ENCODE results near the gene SLC30A7. TPM values are rescaled to one million over a fixed set of nuclear protein-coding genes. Genes with fewer than 3 reads are reported as not detected.

Gene SLC30A7
- polyA plus RNA-seq, 1 of the 3 experiments (the other 2 are of a cell fraction): 4.0 TPM

GRCh38 chr1:100905181-100905580 lies 9.3 kb downstream of the SLC30A7 start:
- POLR2A ChIA-PET: no interaction called here
- no peaks in the 10 kb centered on the region for H3K27me3 ChIP-seq (ENCODE audit: insufficient read depth)
- H3K9me2 ChIP-seq: no peaks in the 10 kb centered on the region
- H4K20me1 ChIP-seq (ENCODE audit: insufficient read depth): no peaks in the 10 kb centered on the region
- DNase-seq: no peak
- no peaks in the 10 kb centered on the region; a peak in 1 of 4 replicates for H3K4me1 ChIP-seq (ENCODE audit: control insufficient read depth in 1 of 2, insufficient read depth in 2 of 2, low read depth in 1 of 2, low read length in 1 of 2)
- CTCF ChIA-PET: interaction anchor here (1.5 to 2.9 kb wide), 2 partner anchors 22 to 383 kb away, joined by 3 to 13 read pairs; no protein-coding TSS in a partner anchor
- H2AFZ ChIP-seq (ENCODE audit: low read depth): no peak overlapping the region
- peaks cover 50% of the 10 kb centered on the region for H3K79me2 ChIP-seq (ENCODE audit: insufficient read depth)
- no peak overlapping the region for H3K4me2 ChIP-seq
- no peak overlapping the region for H3K4me3 ChIP-seq (ENCODE audit: low read depth in 2 of 2, low read length in 1 of 2)
- no peaks in the 10 kb centered on the region; the same call in 1 of the 2 replicates for H3K9me3 ChIP-seq
- TF ChIP-seq FOXM1 (IDR thresholded peaks at IDR 0.05; ENCODE audit: low read depth): no peak
- no peak for TF ChIP-seq TEAD4 (IDR thresholded peaks at IDR 0.05; ENCODE audit: borderline replicate concordance, insufficient read depth)
- TF ChIP-seq TCF12 (IDR thresholded peaks at IDR 0.05): no peak
- no peak for TF ChIP-seq IRF3 (IDR thresholded peaks at IDR 0.05; ENCODE audit: low read depth, low read length)
- TF ChIP-seq FOXJ3 (CRISPR knock-in tag; IDR thresholded peaks at IDR 0.05): no peak
- no peak for TF ChIP-seq GABPA (IDR thresholded peaks at IDR 0.05; ENCODE audit: low read depth)
- TF ChIP-seq JUND (IDR thresholded peaks at IDR 0.05): no peak
- no peak for TF ChIP-seq TAF1 (IDR thresholded peaks at IDR 0.05; ENCODE audit: borderline replicate concordance, low read depth, low read length)
- no peak for TF ChIP-seq MAX (IDR thresholded peaks at IDR 0.05; ENCODE audit: low read depth)
- TF ChIP-seq CTCF (IDR thresholded peaks at IDR 0.05): no peak
- TF ChIP-seq NRF1 (IDR thresholded peaks at IDR 0.05; ENCODE audit: low read depth, low read length): no peak
- TF ChIP-seq ELF1 (IDR thresholded peaks at IDR 0.05): no peak
- TF ChIP-seq USF1 (IDR thresholded peaks at IDR 0.05; ENCODE audit: borderline replicate concordance, low read depth): no peak
- TF ChIP-seq MXI1 (IDR thresholded peaks at IDR 0.05; ENCODE audit: low read depth, low read length): no peak
- TF ChIP-seq USF2 (IDR thresholded peaks at IDR 0.05; ENCODE audit: borderline replicate concordance, low read depth, low read length): no peak
- TF ChIP-seq ZBTB33 (IDR thresholded peaks at IDR 0.05; ENCODE audit: borderline replicate concordance, low read depth): no peak
- no peak for TF ChIP-seq EP300 (IDR thresholded peaks at IDR 0.05; ENCODE audit: borderline replicate concordance in 1 of 2, low read depth in 1 of 2, low read length in 1 of 2)
- no peak for TF ChIP-seq NFIC (IDR thresholded peaks at IDR 0.05; ENCODE audit: borderline replicate concordance)
- no peak for TF ChIP-seq GATA2 (CRISPR knock-in tag; IDR thresholded peaks at IDR 0.05)
- H3K36me3 ChIP-seq (replicated peaks in 1 of 2; ENCODE audit: control insufficient read depth in 1 of 2, insufficient read depth in 2 of 2, low read length in 1 of 2): peaks cover 86 to 90% of the 10 kb centered on the region in 2 experiments
- H3K27ac ChIP-seq (ENCODE audit: low read depth in 2 of 2, low read length in 1 of 2): no peak overlapping the region
- 96% methylated on average over 3 of the region's 3 CpGs for WGBS (ENCODE audit: low lambda C conversion rate)
- no peak overlapping the region for H3K9ac ChIP-seq
- H3F3A ChIP-seq (replicated peaks; ENCODE audit: insufficient read depth): peaks cover 7% of the 10 kb centered on the region
